HG03457 (cell line): ENCODE data around the gene CFAP119.

Experiments used
- ATAC-seq: cut with Tn5 transposase; IDR thresholded peaks from one replicate; pipeline ENCODE4 v1.9.1; 2021; ENCODE audit warnings: moderate number of reproducible peaks; ENCODE audit not compliant: unreplicated experiment

Gene CFAP119

DNA sequence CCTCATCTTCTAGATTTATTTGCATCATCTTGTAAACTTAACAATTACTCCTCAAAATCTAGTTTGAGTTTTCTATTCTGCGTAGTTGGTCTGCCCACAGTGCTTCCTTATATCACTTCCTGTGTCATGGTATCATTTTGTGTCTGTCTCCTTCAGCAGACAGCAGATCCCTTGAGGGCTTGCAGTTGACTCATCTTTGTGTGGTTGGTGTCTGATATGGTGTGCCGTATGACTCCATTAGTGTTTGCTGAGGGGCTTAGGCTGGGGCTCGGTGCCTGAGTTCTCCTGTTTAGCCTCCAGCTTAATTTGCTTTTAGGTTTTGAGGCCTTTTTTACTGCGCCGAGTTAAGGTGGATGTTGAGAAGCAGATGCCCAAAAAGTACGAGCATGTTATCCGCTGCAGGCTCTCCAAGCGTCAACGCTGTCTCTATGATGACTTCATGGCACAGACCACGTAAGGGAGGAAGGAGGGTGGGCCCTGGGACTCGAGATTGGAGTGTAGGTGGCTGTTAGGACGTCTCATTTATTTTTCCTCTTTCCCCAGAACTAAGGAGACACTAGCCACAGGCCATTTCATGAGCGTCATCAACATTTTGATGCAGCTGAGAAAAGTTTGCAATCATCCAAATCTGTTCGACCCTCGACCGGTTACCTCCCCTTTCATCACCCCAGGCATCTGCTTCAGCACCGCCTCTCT lies 46.0 kb downstream of the CFAP119 start:
- ATAC-seq = no peak

DNA sequence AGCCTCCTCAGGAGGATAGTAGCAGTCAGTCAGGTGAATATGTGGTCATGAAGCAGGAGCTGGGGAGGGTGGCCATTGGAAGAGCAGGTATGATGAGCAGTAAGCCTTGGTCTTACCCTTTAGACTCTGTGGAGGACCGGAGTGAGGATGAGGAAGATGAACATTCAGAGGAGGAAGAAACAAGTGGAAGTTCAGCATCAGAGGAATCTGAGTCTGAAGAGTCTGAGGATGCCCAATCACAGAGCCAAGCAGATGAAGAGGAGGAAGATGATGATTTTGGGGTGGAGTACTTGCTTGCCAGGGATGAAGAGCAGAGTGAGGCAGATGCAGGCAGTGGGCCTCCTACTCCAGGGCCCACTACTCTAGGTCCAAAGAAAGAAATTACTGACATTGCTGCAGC lies 50.1 kb downstream of the CFAP119 start:
- no peak for ATAC-seq

DNA sequence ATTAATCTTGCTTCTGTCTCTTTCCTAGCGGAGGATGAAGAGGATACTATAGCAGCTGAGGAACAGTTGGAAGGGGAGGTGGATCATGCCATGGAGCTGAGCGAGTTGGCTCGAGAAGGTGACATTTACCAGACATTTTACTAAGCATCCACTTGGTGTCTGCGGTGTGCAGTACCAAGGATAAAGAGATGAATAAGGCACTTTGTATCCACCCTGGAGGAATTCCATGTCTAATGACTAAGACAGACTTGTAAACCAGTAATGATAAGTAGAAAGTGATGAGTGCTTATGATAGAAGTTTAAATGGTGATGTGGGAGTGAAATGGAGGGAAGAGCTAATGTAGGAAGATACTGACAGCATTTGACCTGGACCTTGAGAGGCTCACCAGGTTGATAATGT lies 50.9 kb downstream of the CFAP119 start:
- ATAC-seq = no peak
